Transverse colon (tissue), 4 donors: ENCODE measurements around the gene PRTN3.

Experiments
- EP300 ChIP-seq: sonication (generic); formaldehyde crosslinking; IDR thresholded peaks from one replicate; pipeline ENCODE4 v1.6.1; 2017; ENCODE audit warnings: antibody characterized with exemption, low read depth
- POLR2A ChIP-seq: fragments of 450-650 bp; IDR thresholded peaks from one replicate; pipeline ENCODE4 v1.6.1; 2016; ENCODE audit warnings: antibody characterized with exemption, mild to moderate bottlenecking, moderate library complexity
- POLR2AphosphoS5 ChIP-seq, 3 donors: sonication (generic); formaldehyde crosslinking; IDR thresholded peaks; one replicate each; pipeline ENCODE4 v1.6.1; 2016; ENCODE audit warnings: antibody characterized with exemption in 3 of 3
- TF ChIP-seq, protein P1 (sequence below), 5 experiments: fragments of 200-600 bp in 3 of 5; fragments of 450-650 bp in 2 of 5; sonication (generic) in 3 of 5; IDR thresholded peaks; 1 replicate in 2 of 5; 2 replicates in 3 of 5; pipeline ENCODE4 v1.5.1; 2016 to 2017; ENCODE audit warnings: antibody characterized with exemption in 5 of 5, inconsistent platforms in 3 of 5, mild to moderate bottlenecking in 2 of 5, moderate library complexity in 1 of 5

DNA sequence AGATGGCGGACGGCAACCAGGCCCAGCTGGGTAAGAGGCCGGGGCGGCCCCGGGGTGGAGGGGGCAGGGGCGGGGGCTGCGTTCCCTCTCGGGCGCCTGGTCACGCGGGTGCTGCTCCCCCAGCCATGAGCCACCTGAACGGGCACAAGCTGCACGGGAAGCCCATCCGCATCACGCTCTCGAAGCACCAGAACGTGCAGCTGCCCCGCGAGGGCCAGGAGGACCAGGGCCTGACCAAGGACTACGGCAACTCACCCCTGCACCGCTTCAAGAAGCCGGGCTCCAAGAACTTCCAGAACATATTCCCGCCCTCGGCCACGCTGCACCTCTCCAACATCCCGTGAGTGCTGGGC is 32.4 kb upstream of the PRTN3 start:
- TF ChIP-seq, protein P1, sequence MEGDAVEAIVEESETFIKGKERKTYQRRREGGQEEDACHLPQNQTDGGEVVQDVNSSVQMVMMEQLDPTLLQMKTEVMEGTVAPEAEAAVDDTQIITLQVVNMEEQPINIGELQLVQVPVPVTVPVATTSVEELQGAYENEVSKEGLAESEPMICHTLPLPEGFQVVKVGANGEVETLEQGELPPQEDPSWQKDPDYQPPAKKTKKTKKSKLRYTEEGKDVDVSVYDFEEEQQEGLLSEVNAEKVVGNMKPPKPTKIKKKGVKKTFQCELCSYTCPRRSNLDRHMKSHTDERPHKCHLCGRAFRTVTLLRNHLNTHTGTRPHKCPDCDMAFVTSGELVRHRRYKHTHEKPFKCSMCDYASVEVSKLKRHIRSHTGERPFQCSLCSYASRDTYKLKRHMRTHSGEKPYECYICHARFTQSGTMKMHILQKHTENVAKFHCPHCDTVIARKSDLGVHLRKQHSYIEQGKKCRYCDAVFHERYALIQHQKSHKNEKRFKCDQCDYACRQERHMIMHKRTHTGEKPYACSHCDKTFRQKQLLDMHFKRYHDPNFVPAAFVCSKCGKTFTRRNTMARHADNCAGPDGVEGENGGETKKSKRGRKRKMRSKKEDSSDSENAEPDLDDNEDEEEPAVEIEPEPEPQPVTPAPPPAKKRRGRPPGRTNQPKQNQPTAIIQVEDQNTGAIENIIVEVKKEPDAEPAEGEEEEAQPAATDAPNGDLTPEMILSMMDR (IDR thresholded peaks at IDR 0.05), result no peak
- TF ChIP-seq POLR2AphosphoS5 (IDR thresholded peaks at IDR 0.05) (no peak), POLR2A (no peak), EP300 (no peak)
